HT-29 (cell line): ENCODE results near the gene ADGRA1. TPM values are rescaled to one million over a fixed set of nuclear protein-coding genes. Genes with fewer than 3 reads are reported as not detected.
"Not testable (repeated sequence)": the region's sequence is repeated elsewhere in the genome, so short reads cannot be mapped to it uniquely, and the experiment has no call there.

Experiments
- DNase-seq: peaks from one replicate; pipeline ENCODE4 v3.0.0-alpha.2; 2015; ENCODE audit warnings: low spot score
- total RNA-seq: library from RNA; depleted of rRNA; stranded (reverse); fragments of >200 nt; shearing (Covaris generic); gene quantifications from 2 replicates; pipeline ENCODE4 v1.2.3, GENCODE V29; 2014

ADGRA1 gene
- total RNA-seq, 1 experiment from 2014 or later: not detected

- no peak for DNase-seq
Observed at GRCh38 chr10:133142523-133143199, 54.9 kb downstream of the ADGRA1 start.

GRCh38 chr10:133143200-133143533 lies 55.4 kb downstream of the ADGRA1 start:
- DNase-seq: no peak

- DNase-seq: no peak
Observed at GRCh38 chr10:133143546-133143945, 55.8 kb downstream of the ADGRA1 start.

- DNase-seq: no peak
Observed at GRCh38 chr10:133144771-133145170, 57.0 kb downstream of the ADGRA1 start.

GRCh38 chr10:133150226-133150625 lies 62.5 kb downstream of the ADGRA1 start:
- no peak for DNase-seq

- no peak for DNase-seq
Observed at GRCh38 chr10:133150656-133151055, 62.9 kb downstream of the ADGRA1 start.

GRCh38 chr10:133151071-133151470 lies 63.3 kb downstream of the ADGRA1 start:
- not testable (repeated sequence) for DNase-seq

GRCh38 chr10:133151543-133151972 lies 63.8 kb downstream of the ADGRA1 start:
- no peak for DNase-seq

- no peak for DNase-seq
Observed at GRCh38 chr10:133154411-133154810, 66.7 kb downstream of the ADGRA1 start.

- no peak for DNase-seq
Observed at GRCh38 chr10:133154996-133155778, 67.5 kb downstream of the ADGRA1 start.

- no peak for DNase-seq
Observed at GRCh38 chr10:133156674-133157579, 69.2 kb downstream of the ADGRA1 start.

- no peak for DNase-seq
Observed at GRCh38 chr10:133157662-133158436, 70.1 kb downstream of the ADGRA1 start.

- no peak for DNase-seq
Observed at GRCh38 chr10:133158437-133158755, 70.7 kb downstream of the ADGRA1 start.

GRCh38 chr10:133158756-133159610 lies 71.3 kb downstream of the ADGRA1 start:
- DNase-seq: peak; percentile 45

- no peak for DNase-seq
Observed at GRCh38 chr10:133159611-133159949, 71.9 kb downstream of the ADGRA1 start.

GRCh38 chr10:133159950-133160825 lies 72.5 kb downstream of the ADGRA1 start, which contains the start of gene KNDC1:
KNDC1 (plus strand) TSS chr10:133160219; CDS start chr10:133160468, 249 bp downstream.
- DNase-seq: peak; percentile 25

- no peak for DNase-seq
Observed at GRCh38 chr10:133160826-133161471, 73.2 kb downstream of the ADGRA1 start.

- no peak for DNase-seq
Observed at GRCh38 chr10:133161486-133162109, 73.9 kb downstream of the ADGRA1 start.
